IMR-90 (cell line): ENCODE results near the gene SPATS2L.

ENCODE experiments used
- BHLHE40 ChIP-seq: fragments of 150-350 bp; IDR thresholded peaks from 2 replicates; pipeline ENCODE4 v1.6.1; 2016; ENCODE audit warnings: mild to moderate bottlenecking, low read depth, low read length
- CEBPB ChIP-seq: IDR thresholded peaks from 2 replicates; pipeline ENCODE4 v1.6.1; 2012; ENCODE audit warnings: low read depth, low read length, improper control_type of control experiment
- CHD1 ChIP-seq: IDR thresholded peaks from 2 replicates; pipeline ENCODE4 v1.6.1; 2012; ENCODE audit warnings: low read depth, low read length, improper control_type of control experiment
- FOS ChIP-seq: fragments of 150-350 bp; IDR thresholded peaks from 2 replicates; pipeline ENCODE4 v1.6.1; 2016; ENCODE audit warnings: low read depth, low read length
- MAFK ChIP-seq: IDR thresholded peaks from 2 replicates; pipeline ENCODE4 v1.6.1; 2012; ENCODE audit warnings: low read depth, low read length, improper control_type of control experiment
- MAZ ChIP-seq: IDR thresholded peaks from 2 replicates; pipeline ENCODE4 v1.6.1; 2012; ENCODE audit warnings: low read depth, mild to moderate bottlenecking, low read length, improper control_type of control experiment, moderate library complexity, borderline replicate concordance
- MXI1 ChIP-seq: IDR thresholded peaks from 2 replicates; pipeline ENCODE4 v1.6.1; 2012; ENCODE audit warnings: low read depth, mild to moderate bottlenecking, low read length, moderate library complexity, borderline replicate concordance
- POLR2A ChIP-seq: IDR thresholded peaks from 2 replicates; pipeline ENCODE4 v1.6.1; 2012; ENCODE audit warnings: mild to moderate bottlenecking, low read depth, low read length
- RAD21 ChIP-seq: IDR thresholded peaks from 2 replicates; pipeline ENCODE4 v1.6.1; 2012; ENCODE audit warnings: low read length, improper control_type of control experiment
- RCOR1 ChIP-seq: IDR thresholded peaks from 2 replicates; pipeline ENCODE4 v1.6.1; 2012; ENCODE audit warnings: mild to moderate bottlenecking, low read length, improper control_type of control experiment; ENCODE audit not compliant: insufficient replicate concordance
- SMC3 ChIP-seq: fragments of 150-350 bp; IDR thresholded peaks from 2 replicates; pipeline ENCODE4 v1.6.1; 2016; ENCODE audit warnings: low read depth, mild to moderate bottlenecking, antibody characterized with exemption, low read length, moderate library complexity
- TF ChIP-seq, protein P1 (sequence below): conservative IDR thresholded peaks from 2 replicates; pipeline ENCODE4 v1.5.1; 2012; ENCODE audit warnings: mild to moderate bottlenecking, low read depth, low read length, improper control_type of control experiment
- TF ChIP-seq, protein P2 (sequence below): fragments of 150-350 bp; IDR thresholded peaks from 2 replicates; pipeline ENCODE4 v1.6.1; 2016; ENCODE audit warnings: low read depth, mild to moderate bottlenecking, low read length, moderate library complexity, borderline replicate concordance
- TF ChIP-seq, protein P3 (sequence below): fragments of 150-350 bp; IDR thresholded peaks from 2 replicates; pipeline ENCODE4 v1.6.1; 2017; ENCODE audit warnings: mild to moderate bottlenecking, antibody characterized with exemption, low read length, low read depth

GRCh38 chr2:200394045-200394444, 87.6 kb downstream of the SPATS2L start:
- TF ChIP-seq, protein P1, sequence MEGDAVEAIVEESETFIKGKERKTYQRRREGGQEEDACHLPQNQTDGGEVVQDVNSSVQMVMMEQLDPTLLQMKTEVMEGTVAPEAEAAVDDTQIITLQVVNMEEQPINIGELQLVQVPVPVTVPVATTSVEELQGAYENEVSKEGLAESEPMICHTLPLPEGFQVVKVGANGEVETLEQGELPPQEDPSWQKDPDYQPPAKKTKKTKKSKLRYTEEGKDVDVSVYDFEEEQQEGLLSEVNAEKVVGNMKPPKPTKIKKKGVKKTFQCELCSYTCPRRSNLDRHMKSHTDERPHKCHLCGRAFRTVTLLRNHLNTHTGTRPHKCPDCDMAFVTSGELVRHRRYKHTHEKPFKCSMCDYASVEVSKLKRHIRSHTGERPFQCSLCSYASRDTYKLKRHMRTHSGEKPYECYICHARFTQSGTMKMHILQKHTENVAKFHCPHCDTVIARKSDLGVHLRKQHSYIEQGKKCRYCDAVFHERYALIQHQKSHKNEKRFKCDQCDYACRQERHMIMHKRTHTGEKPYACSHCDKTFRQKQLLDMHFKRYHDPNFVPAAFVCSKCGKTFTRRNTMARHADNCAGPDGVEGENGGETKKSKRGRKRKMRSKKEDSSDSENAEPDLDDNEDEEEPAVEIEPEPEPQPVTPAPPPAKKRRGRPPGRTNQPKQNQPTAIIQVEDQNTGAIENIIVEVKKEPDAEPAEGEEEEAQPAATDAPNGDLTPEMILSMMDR = no peak
- TF ChIP-seq, protein P2, sequence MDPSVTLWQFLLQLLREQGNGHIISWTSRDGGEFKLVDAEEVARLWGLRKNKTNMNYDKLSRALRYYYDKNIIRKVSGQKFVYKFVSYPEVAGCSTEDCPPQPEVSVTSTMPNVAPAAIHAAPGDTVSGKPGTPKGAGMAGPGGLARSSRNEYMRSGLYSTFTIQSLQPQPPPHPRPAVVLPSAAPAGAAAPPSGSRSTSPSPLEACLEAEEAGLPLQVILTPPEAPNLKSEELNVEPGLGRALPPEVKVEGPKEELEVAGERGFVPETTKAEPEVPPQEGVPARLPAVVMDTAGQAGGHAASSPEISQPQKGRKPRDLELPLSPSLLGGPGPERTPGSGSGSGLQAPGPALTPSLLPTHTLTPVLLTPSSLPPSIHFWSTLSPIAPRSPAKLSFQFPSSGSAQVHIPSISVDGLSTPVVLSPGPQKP = no peak
- TF ChIP-seq POLR2A (no peak), BHLHE40 (no peak), CEBPB (no peak), MAZ (no peak), CHD1 (no peak), MXI1 (no peak), FOS (no peak), RCOR1 (no peak), SMC3 (no peak), MAFK (no peak), RAD21 (no peak)
- TF ChIP-seq, protein P3, sequence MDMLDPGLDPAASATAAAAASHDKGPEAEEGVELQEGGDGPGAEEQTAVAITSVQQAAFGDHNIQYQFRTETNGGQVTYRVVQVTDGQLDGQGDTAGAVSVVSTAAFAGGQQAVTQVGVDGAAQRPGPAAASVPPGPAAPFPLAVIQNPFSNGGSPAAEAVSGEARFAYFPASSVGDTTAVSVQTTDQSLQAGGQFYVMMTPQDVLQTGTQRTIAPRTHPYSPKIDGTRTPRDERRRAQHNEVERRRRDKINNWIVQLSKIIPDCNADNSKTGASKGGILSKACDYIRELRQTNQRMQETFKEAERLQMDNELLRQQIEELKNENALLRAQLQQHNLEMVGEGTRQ = no peak
